Neural cell (in vitro differentiated cells): ENCODE results near the gene CACNB2. TPM values are rescaled to one million over a fixed set of nuclear protein-coding genes. Genes with fewer than 3 reads are reported as not detected.

Experiments used
- H2AFZ ChIP-seq: fragments of 200-600, 300-800 bp; sonication (generic), shearing (Covaris generic); 2 replicates; pipeline ENCODE4 v1.6.0; 2014; ENCODE audit warnings: low read depth, mild to moderate bottlenecking, antibody characterized with exemption, low read length, moderate library complexity
- H3F3A ChIP-seq: fragments of 200-600 bp; shearing (Covaris generic); 2 replicates; pipeline ENCODE4 v1.6.1; 2016; ENCODE audit warnings: mild to moderate bottlenecking, moderate library complexity, mixed read lengths, antibody characterized with exemption, low read length; ENCODE audit not compliant: insufficient read depth, poor library complexity, severe bottlenecking
- H3K27ac ChIP-seq: fragments of 200-600, 300-800 bp; sonication (generic), shearing (Covaris generic); 2 replicates; pipeline ENCODE4 v1.5.1; 2014; ENCODE audit warnings: mild to moderate bottlenecking, low read length, moderate library complexity
- H3K27me3 ChIP-seq: fragments of 300-800, 200-600 bp; sonication (generic), shearing (Covaris generic); 2 replicates; pipeline ENCODE4 v1.6.0; 2014; ENCODE audit warnings: mild to moderate bottlenecking, low read depth, low read length, moderate library complexity; ENCODE audit not compliant: insufficient read depth
- H3K36me3 ChIP-seq: fragments of 300-800, 200-600 bp; sonication (generic), shearing (Covaris generic); 2 replicates; pipeline ENCODE4 v1.5.1; 2014; ENCODE audit warnings: mild to moderate bottlenecking, antibody characterized with exemption, low read length, moderate library complexity; ENCODE audit not compliant: insufficient read depth
- H3K4me2 ChIP-seq: fragments of 300-800, 200-600 bp; sonication (generic), shearing (Covaris generic); 2 replicates; pipeline ENCODE4 v1.6.0; 2014; ENCODE audit warnings: mild to moderate bottlenecking, low read length
- H3K4me3 ChIP-seq: fragments of 300-800, 200-600 bp; sonication (generic), shearing (Covaris generic); 2 replicates; pipeline ENCODE4 v1.5.1; 2014; ENCODE audit warnings: mild to moderate bottlenecking, low read length, moderate library complexity
- H3K79me2 ChIP-seq: fragments of 200-600 bp; shearing (Covaris generic); replicated peaks from 2 replicates; pipeline ENCODE4 v1.6.0; 2014; ENCODE audit warnings: mild to moderate bottlenecking, low read length, moderate library complexity; ENCODE audit not compliant: insufficient read depth
- H3K9ac ChIP-seq: fragments of 300-800, 200-600 bp; sonication (generic), shearing (Covaris generic); 2 replicates; pipeline ENCODE4 v1.6.1; 2016; ENCODE audit warnings: mild to moderate bottlenecking, low read length, mixed read lengths
- H3K9me2 ChIP-seq: fragments of 200-600 bp; shearing (Covaris generic); 2 replicates; pipeline ENCODE4 v1.6.1; 2016; ENCODE audit warnings: mild to moderate bottlenecking, low read length, mixed read lengths; ENCODE audit not compliant: insufficient read depth
- H3K9me3 ChIP-seq: fragments of 200-600, 300-800 bp; sonication (generic), shearing (Covaris generic); 2 replicates; pipeline ENCODE4 v1.6.1; 2016; ENCODE audit warnings: mild to moderate bottlenecking, mixed run types, low read length, moderate library complexity, mixed read lengths
- H4K20me1 ChIP-seq: fragments of 200-600 bp; shearing (Covaris generic); 2 replicates; pipeline ENCODE4 v1.6.1; 2016; ENCODE audit warnings: mild to moderate bottlenecking, mixed run types; ENCODE audit not compliant: insufficient read depth
- EP300 ChIP-seq: fragments of 450-650 bp; conservative IDR thresholded peaks from 2 replicates; pipeline ENCODE4 v1.6.1; 2014; ENCODE audit warnings: antibody characterized with exemption, mild to moderate bottlenecking, moderate library complexity; ENCODE audit not compliant: poor library complexity, severe bottlenecking
- EZH2 ChIP-seq: fragments of 200-600, 300-800 bp; shearing (Covaris generic), sonication (generic); IDR thresholded peaks from 2 replicates; pipeline ENCODE4 v1.6.1; 2014; ENCODE audit warnings: antibody characterized with exemption, low read length, borderline replicate concordance, mild to moderate bottlenecking; ENCODE audit not compliant: insufficient read depth, poor library complexity, severe bottlenecking
- MXI1 ChIP-seq: fragments of 450-650 bp; conservative IDR thresholded peaks from 2 replicates; pipeline ENCODE4 v1.6.1; 2014; ENCODE audit warnings: antibody characterized with exemption, mild to moderate bottlenecking; ENCODE audit not compliant: poor library complexity, severe bottlenecking
- POLR2AphosphoS5 ChIP-seq: IDR thresholded peaks from 2 replicates; pipeline ENCODE4 v1.6.1; 2012
- RAD21 ChIP-seq: fragments of 450-650 bp; conservative IDR thresholded peaks from 2 replicates; pipeline ENCODE4 v1.6.1; 2014; ENCODE audit warnings: antibody characterized with exemption, mild to moderate bottlenecking, moderate library complexity
- REST ChIP-seq: IDR thresholded peaks from 2 replicates; pipeline ENCODE4 v1.6.1; 2012; ENCODE audit warnings: borderline replicate concordance
- SMC3 ChIP-seq: fragments of 450-650 bp; conservative IDR thresholded peaks from 2 replicates; pipeline ENCODE4 v1.6.1; 2014; ENCODE audit warnings: antibody characterized with exemption, mild to moderate bottlenecking, moderate library complexity; ENCODE audit not compliant: poor library complexity
- TAF1 ChIP-seq: IDR thresholded peaks from 2 replicates; pipeline ENCODE4 v1.6.1; 2012; ENCODE audit warnings: low read depth
- polyA plus RNA-seq: library from polyadenylated mRNA; depleted of rRNA; stranded (reverse); fragments of >200 nt; gene quantifications from 2 replicates; pipeline ENCODE4 v1.2.3, GENCODE V29; 2014
- TF ChIP-seq, protein P1 (sequence below): fragments of 450-650 bp; IDR thresholded peaks from 2 replicates; pipeline ENCODE4 v1.5.1; 2014; ENCODE audit warnings: antibody characterized with exemption, mild to moderate bottlenecking, moderate library complexity; ENCODE audit not compliant: poor library complexity, severe bottlenecking

CACNB2 gene
- polyA plus RNA-seq, 1 donor from 2014 or later = 14.3 TPM

DNA sequence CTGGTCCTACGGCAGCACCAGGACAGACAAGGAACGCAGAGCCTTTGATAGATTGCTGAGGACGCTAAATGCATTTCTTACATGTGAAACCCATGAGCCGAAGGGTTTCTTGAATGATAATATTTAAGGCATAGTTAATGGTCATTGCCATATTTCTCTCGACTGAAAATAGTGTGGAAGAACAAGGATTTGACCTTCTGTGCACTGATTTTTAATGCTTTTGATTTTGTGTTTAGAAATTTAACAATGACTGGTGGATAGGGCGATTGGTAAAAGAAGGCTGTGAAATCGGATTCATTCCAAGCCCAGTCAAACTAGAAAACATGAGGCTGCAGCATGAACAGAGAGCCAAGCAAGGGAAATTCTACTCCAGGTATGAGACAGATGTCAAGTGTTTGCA is 360.4 kb downstream of the CACNB2 start:
- Histone ChIP-seq H3K4me3 (peak overlapping the region; percentile 19), H3K9me3 (no peaks in the 10 kb centered on the region), H2AFZ (no peak overlapping the region), H3K9me2 (no peaks in the 10 kb centered on the region), H3F3A (no peaks in the 10 kb centered on the region), H3K4me2 (no peak overlapping the region), H3K27ac (peak overlapping the region; percentile 41), H3K27me3 (no peaks in the 10 kb centered on the region), H3K9ac (no peak overlapping the region), H4K20me1 (no peaks in the 10 kb centered on the region), H3K79me2 (no peaks in the 10 kb centered on the region), H3K36me3 (no peaks in the 10 kb centered on the region)
- TF ChIP-seq, protein P1, sequence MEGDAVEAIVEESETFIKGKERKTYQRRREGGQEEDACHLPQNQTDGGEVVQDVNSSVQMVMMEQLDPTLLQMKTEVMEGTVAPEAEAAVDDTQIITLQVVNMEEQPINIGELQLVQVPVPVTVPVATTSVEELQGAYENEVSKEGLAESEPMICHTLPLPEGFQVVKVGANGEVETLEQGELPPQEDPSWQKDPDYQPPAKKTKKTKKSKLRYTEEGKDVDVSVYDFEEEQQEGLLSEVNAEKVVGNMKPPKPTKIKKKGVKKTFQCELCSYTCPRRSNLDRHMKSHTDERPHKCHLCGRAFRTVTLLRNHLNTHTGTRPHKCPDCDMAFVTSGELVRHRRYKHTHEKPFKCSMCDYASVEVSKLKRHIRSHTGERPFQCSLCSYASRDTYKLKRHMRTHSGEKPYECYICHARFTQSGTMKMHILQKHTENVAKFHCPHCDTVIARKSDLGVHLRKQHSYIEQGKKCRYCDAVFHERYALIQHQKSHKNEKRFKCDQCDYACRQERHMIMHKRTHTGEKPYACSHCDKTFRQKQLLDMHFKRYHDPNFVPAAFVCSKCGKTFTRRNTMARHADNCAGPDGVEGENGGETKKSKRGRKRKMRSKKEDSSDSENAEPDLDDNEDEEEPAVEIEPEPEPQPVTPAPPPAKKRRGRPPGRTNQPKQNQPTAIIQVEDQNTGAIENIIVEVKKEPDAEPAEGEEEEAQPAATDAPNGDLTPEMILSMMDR = no peak
- TF ChIP-seq EP300 (no peak), POLR2AphosphoS5 (no peak), EZH2 (no peak), TAF1 (no peak), MXI1 (no peak), REST (no peak), RAD21 (no peak), SMC3 (no peak)

DNA sequence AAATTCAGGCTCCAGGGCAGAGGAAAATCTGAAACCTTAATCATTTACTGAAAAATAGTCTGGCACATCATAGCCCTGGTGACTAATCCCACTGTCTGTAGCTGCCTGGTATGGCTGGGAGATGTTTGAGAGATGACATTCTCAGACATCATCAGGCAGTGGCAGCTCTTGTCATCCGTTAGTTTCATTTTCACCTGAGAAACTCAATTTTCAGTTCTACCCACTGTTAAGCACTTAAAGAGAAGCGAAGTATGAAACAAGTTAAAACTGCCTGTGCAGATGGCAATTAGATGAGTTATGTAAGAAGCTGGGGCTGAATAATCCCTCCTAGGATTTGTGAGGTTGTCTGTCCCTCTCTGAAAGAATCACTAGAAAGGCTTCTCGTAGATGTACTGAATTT is 361.0 kb downstream of the CACNB2 start:
- Histone ChIP-seq H3K9ac (no peak overlapping the region), H3K4me2 (no peak overlapping the region), H3K9me2 (no peaks in the 10 kb centered on the region), H3K4me3 (peak overlapping the region; percentile 19), H3F3A (no peaks in the 10 kb centered on the region), H3K27ac (peak overlapping the region; percentile 41), H3K36me3 (no peaks in the 10 kb centered on the region), H2AFZ (no peak overlapping the region), H4K20me1 (no peaks in the 10 kb centered on the region), H3K79me2 (no peaks in the 10 kb centered on the region), H3K9me3 (no peaks in the 10 kb centered on the region), H3K27me3 (no peaks in the 10 kb centered on the region)
- peak; percentile 10 for TF ChIP-seq RAD21
- no peak for TF ChIP-seq REST
- TF ChIP-seq POLR2AphosphoS5 = peak; percentile 25
- no peak for TF ChIP-seq EZH2
- TF ChIP-seq, protein P1 = no peak
- no peak for TF ChIP-seq MXI1
- TF ChIP-seq SMC3 = no peak
- TF ChIP-seq EP300 = peak; percentile 66
- TF ChIP-seq TAF1 = no peak
